Neural cell (in vitro differentiated cells): ENCODE measurements around the gene PPFIA4. TPM values are rescaled to one million over a fixed set of nuclear protein-coding genes. Genes with fewer than 3 reads are reported as not detected.

Experiments
- H2AFZ ChIP-seq: fragments of 200-600, 300-800 bp; sonication (generic), shearing (Covaris generic); 2 replicates; pipeline ENCODE4 v1.6.0; 2014; ENCODE audit warnings: low read depth, mild to moderate bottlenecking, antibody characterized with exemption, low read length, moderate library complexity
- H3F3A ChIP-seq: fragments of 200-600 bp; shearing (Covaris generic); 2 replicates; pipeline ENCODE4 v1.6.1; 2016; ENCODE audit warnings: mild to moderate bottlenecking, moderate library complexity, mixed read lengths, antibody characterized with exemption, low read length; ENCODE audit not compliant: insufficient read depth, poor library complexity, severe bottlenecking
- H3K27ac ChIP-seq: fragments of 200-600, 300-800 bp; sonication (generic), shearing (Covaris generic); 2 replicates; pipeline ENCODE4 v1.5.1; 2014; ENCODE audit warnings: mild to moderate bottlenecking, low read length, moderate library complexity
- H3K27me3 ChIP-seq: fragments of 300-800, 200-600 bp; sonication (generic), shearing (Covaris generic); 2 replicates; pipeline ENCODE4 v1.6.0; 2014; ENCODE audit warnings: mild to moderate bottlenecking, low read depth, low read length, moderate library complexity; ENCODE audit not compliant: insufficient read depth
- H3K36me3 ChIP-seq: fragments of 300-800, 200-600 bp; sonication (generic), shearing (Covaris generic); 2 replicates; pipeline ENCODE4 v1.5.1; 2014; ENCODE audit warnings: mild to moderate bottlenecking, antibody characterized with exemption, low read length, moderate library complexity; ENCODE audit not compliant: insufficient read depth
- H3K4me2 ChIP-seq: fragments of 300-800, 200-600 bp; sonication (generic), shearing (Covaris generic); 2 replicates; pipeline ENCODE4 v1.6.0; 2014; ENCODE audit warnings: mild to moderate bottlenecking, low read length
- H3K4me3 ChIP-seq: fragments of 300-800, 200-600 bp; sonication (generic), shearing (Covaris generic); 2 replicates; pipeline ENCODE4 v1.5.1; 2014; ENCODE audit warnings: mild to moderate bottlenecking, low read length, moderate library complexity
- H3K79me2 ChIP-seq: fragments of 200-600 bp; shearing (Covaris generic); replicated peaks from 2 replicates; pipeline ENCODE4 v1.6.0; 2014; ENCODE audit warnings: mild to moderate bottlenecking, low read length, moderate library complexity; ENCODE audit not compliant: insufficient read depth
- H3K9ac ChIP-seq: fragments of 300-800, 200-600 bp; sonication (generic), shearing (Covaris generic); 2 replicates; pipeline ENCODE4 v1.6.1; 2016; ENCODE audit warnings: mild to moderate bottlenecking, low read length, mixed read lengths
- H3K9me2 ChIP-seq: fragments of 200-600 bp; shearing (Covaris generic); 2 replicates; pipeline ENCODE4 v1.6.1; 2016; ENCODE audit warnings: mild to moderate bottlenecking, low read length, mixed read lengths; ENCODE audit not compliant: insufficient read depth
- H3K9me3 ChIP-seq: fragments of 200-600, 300-800 bp; sonication (generic), shearing (Covaris generic); 2 replicates; pipeline ENCODE4 v1.6.1; 2016; ENCODE audit warnings: mild to moderate bottlenecking, mixed run types, low read length, moderate library complexity, mixed read lengths
- H4K20me1 ChIP-seq: fragments of 200-600 bp; shearing (Covaris generic); 2 replicates; pipeline ENCODE4 v1.6.1; 2016; ENCODE audit warnings: mild to moderate bottlenecking, mixed run types; ENCODE audit not compliant: insufficient read depth
- CTCF ChIP-seq: fragments of 450-650 bp; IDR thresholded peaks from 2 replicates; pipeline ENCODE4 v1.5.1; 2014; ENCODE audit warnings: antibody characterized with exemption, mild to moderate bottlenecking, moderate library complexity; ENCODE audit not compliant: poor library complexity, severe bottlenecking
- EP300 ChIP-seq: fragments of 450-650 bp; conservative IDR thresholded peaks from 2 replicates; pipeline ENCODE4 v1.6.1; 2014; ENCODE audit warnings: antibody characterized with exemption, mild to moderate bottlenecking, moderate library complexity; ENCODE audit not compliant: poor library complexity, severe bottlenecking
- EZH2 ChIP-seq: fragments of 200-600, 300-800 bp; shearing (Covaris generic), sonication (generic); IDR thresholded peaks from 2 replicates; pipeline ENCODE4 v1.6.1; 2014; ENCODE audit warnings: antibody characterized with exemption, low read length, borderline replicate concordance, mild to moderate bottlenecking; ENCODE audit not compliant: insufficient read depth, poor library complexity, severe bottlenecking
- MXI1 ChIP-seq: fragments of 450-650 bp; conservative IDR thresholded peaks from 2 replicates; pipeline ENCODE4 v1.6.1; 2014; ENCODE audit warnings: antibody characterized with exemption, mild to moderate bottlenecking; ENCODE audit not compliant: poor library complexity, severe bottlenecking
- POLR2AphosphoS5 ChIP-seq: IDR thresholded peaks from 2 replicates; pipeline ENCODE4 v1.6.1; 2012
- RAD21 ChIP-seq: fragments of 450-650 bp; conservative IDR thresholded peaks from 2 replicates; pipeline ENCODE4 v1.6.1; 2014; ENCODE audit warnings: antibody characterized with exemption, mild to moderate bottlenecking, moderate library complexity
- SMC3 ChIP-seq: fragments of 450-650 bp; conservative IDR thresholded peaks from 2 replicates; pipeline ENCODE4 v1.6.1; 2014; ENCODE audit warnings: antibody characterized with exemption, mild to moderate bottlenecking, moderate library complexity; ENCODE audit not compliant: poor library complexity
- TAF1 ChIP-seq: IDR thresholded peaks from 2 replicates; pipeline ENCODE4 v1.6.1; 2012; ENCODE audit warnings: low read depth
- polyA plus RNA-seq: library from polyadenylated mRNA; depleted of rRNA; stranded (reverse); fragments of >200 nt; gene quantifications from 2 replicates; pipeline ENCODE4 v1.2.3, GENCODE V29; 2014
- TF ChIP-seq, protein P1 (sequence below): IDR thresholded peaks from 2 replicates; pipeline ENCODE4 v1.6.1; 2012; ENCODE audit warnings: borderline replicate concordance

Gene PPFIA4
- polyA plus RNA-seq, 1 donor from 2014 or later, result 1.6 TPM

DNA sequence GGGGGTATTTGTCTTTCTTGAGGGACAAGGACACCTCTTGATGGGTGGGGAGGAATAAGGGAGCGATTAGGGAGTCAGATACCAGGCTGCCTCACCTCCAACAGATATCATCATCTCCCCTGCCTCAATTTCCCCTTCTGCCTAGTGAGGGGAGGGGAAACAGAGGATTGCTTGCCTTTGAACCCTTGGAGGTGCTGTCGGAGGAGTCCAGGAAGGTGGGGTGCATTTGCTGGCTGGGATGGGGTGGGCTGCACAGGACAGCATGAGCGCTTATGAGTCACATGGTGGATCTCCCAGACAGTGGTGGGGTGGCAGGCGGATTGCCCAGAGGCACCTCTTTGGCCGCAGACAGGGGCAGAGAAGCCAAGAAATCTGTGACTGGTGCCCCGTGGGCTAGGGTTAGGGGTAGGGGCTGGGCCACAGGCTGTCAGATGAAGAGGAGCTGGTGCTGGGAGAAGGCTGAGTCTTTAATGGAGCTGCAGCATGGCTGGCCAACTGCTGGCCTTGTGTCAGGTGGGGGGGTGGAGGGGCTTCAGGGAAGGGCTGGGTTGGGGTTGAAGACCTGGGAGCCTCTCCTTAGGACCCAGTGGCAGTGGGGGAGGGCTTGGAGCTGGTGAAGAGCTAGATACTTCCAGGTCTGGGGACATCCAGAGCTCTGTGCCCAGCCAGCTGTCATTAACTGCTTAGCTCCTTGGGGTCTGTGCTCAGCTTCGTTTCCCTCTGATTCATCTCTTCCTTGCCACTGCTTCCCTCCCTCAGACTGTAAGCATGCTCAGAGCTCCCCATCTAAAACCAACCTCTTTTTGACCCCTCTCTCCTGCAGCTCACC, 94.2 kb downstream of the PPFIA4 start:
- Histone ChIP-seq H3K9me2 (no peaks in the 10 kb centered on the region), H3K9me3 (no peaks in the 10 kb centered on the region), H3K79me2 (no peaks in the 10 kb centered on the region), H3K27me3 (peaks cover 16% of the 10 kb centered on the region), H3K4me3 (no peak overlapping the region), H2AFZ (no peak overlapping the region), H3K4me2 (no peak overlapping the region), H4K20me1 (no peaks in the 10 kb centered on the region), H3K36me3 (no peaks in the 10 kb centered on the region), H3F3A (no peaks in the 10 kb centered on the region), H3K9ac (no peak overlapping the region), H3K27ac (no peak overlapping the region)
- TF ChIP-seq MXI1, result no peak
- no peak for TF ChIP-seq SMC3
- TF ChIP-seq, protein P1, sequence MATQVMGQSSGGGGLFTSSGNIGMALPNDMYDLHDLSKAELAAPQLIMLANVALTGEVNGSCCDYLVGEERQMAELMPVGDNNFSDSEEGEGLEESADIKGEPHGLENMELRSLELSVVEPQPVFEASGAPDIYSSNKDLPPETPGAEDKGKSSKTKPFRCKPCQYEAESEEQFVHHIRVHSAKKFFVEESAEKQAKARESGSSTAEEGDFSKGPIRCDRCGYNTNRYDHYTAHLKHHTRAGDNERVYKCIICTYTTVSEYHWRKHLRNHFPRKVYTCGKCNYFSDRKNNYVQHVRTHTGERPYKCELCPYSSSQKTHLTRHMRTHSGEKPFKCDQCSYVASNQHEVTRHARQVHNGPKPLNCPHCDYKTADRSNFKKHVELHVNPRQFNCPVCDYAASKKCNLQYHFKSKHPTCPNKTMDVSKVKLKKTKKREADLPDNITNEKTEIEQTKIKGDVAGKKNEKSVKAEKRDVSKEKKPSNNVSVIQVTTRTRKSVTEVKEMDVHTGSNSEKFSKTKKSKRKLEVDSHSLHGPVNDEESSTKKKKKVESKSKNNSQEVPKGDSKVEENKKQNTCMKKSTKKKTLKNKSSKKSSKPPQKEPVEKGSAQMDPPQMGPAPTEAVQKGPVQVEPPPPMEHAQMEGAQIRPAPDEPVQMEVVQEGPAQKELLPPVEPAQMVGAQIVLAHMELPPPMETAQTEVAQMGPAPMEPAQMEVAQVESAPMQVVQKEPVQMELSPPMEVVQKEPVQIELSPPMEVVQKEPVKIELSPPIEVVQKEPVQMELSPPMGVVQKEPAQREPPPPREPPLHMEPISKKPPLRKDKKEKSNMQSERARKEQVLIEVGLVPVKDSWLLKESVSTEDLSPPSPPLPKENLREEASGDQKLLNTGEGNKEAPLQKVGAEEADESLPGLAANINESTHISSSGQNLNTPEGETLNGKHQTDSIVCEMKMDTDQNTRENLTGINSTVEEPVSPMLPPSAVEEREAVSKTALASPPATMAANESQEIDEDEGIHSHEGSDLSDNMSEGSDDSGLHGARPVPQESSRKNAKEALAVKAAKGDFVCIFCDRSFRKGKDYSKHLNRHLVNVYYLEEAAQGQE, result no peak
- TF ChIP-seq EP300, result no peak
- no peak for TF ChIP-seq EZH2
- no peak for TF ChIP-seq POLR2AphosphoS5

GRCh38 chr1:203121186-203122015, 95.1 kb downstream of the PPFIA4 start:
- H4K20me1 ChIP-seq, result no peaks in the 10 kb centered on the region
- no peaks in the 10 kb centered on the region for H3K36me3 ChIP-seq
- H3K79me2 ChIP-seq, result no peaks in the 10 kb centered on the region
- no peak overlapping the region for H3K27ac ChIP-seq
- TF ChIP-seq EP300 (no peak), RAD21 (no peak), SMC3 (no peak), POLR2AphosphoS5 (no peak), MXI1 (no peak)
- H3K9me2 ChIP-seq, result no peaks in the 10 kb centered on the region
- no peaks in the 10 kb centered on the region for H3K9me3 ChIP-seq
- H3K27me3 ChIP-seq, result peaks cover 17% of the 10 kb centered on the region
- H3K9ac ChIP-seq, result no peak overlapping the region
- no peak overlapping the region for H3K4me3 ChIP-seq
- no peak overlapping the region for H2AFZ ChIP-seq
- no peaks in the 10 kb centered on the region for H3F3A ChIP-seq
- no peak overlapping the region for H3K4me2 ChIP-seq

GRCh38 chr1:203122159-203122558, 95.9 kb downstream of the PPFIA4 start:
- Histone ChIP-seq H2AFZ (no peak overlapping the region), H3K79me2 (no peaks in the 10 kb centered on the region), H3K4me3 (no peak overlapping the region), H4K20me1 (no peaks in the 10 kb centered on the region), H3K9me2 (no peaks in the 10 kb centered on the region), H3K9ac (no peak overlapping the region), H3K36me3 (no peaks in the 10 kb centered on the region), H3F3A (no peaks in the 10 kb centered on the region), H3K27ac (no peak overlapping the region), H3K4me2 (no peak overlapping the region), H3K27me3 (peaks cover 24% of the 10 kb centered on the region), H3K9me3 (no peaks in the 10 kb centered on the region)
- no peak for TF ChIP-seq CTCF
- TF ChIP-seq SMC3, result no peak
- TF ChIP-seq RAD21, result no peak
- no peak for TF ChIP-seq EP300
- TF ChIP-seq, protein P1, result no peak
- TF ChIP-seq MXI1, result no peak
- TF ChIP-seq EZH2, result no peak
- no peak for TF ChIP-seq TAF1
- no peak for TF ChIP-seq POLR2AphosphoS5
